ENCODE data around the gene EIF6. TPM values are rescaled to one million over a fixed set of nuclear protein-coding genes. Genes with fewer than 3 reads are reported as not detected.

The EIF6 gene
- total and polyA plus RNA-seq, 2 experiments from 2014 or later = 149 to 215 TPM

DNA sequence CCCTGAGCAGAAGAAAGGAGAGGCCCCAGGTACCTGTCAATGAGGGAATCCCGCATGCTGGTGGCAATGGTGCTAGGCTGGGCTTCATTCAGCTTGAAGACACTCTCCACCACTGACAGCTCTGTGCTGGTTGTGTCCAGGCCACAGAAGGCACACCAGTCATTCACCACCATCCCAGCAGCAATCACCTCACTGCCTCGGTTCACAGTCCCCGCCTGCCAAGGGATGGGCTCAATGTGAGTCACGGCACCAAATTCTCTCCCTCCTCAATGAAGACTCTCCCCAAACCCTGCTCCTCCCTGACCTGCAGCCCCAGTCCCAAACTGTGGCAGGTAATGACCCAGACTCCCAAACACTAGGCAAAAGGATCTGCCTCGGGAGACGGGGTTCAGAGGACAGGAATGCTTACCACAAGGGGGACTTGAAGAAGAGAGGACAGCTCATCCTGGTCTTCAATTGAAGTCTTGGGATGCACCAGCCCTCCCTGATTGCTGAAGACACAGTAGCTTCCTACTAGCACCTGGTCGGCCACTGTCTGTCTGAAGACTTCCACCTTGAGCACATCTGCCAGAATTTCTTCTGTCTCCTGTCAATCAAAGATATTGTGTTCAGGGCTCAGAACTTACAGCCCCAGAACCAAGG, 4.9 kb downstream of the EIF6 start:
- Histone ChIP-seq H3K36me3 (ENCODE audit: insufficient read depth) (peaks cover 18% of the 10 kb centered on the region), H3K4me3 (no peak overlapping the region), H3K4me1 (ENCODE audit: insufficient read depth) (peaks cover 16% of the 10 kb centered on the region; the same call in 1 of the 2 replicates), H2AFZ (no peak overlapping the region), H3K9me2 (ENCODE audit: insufficient read depth) (no peaks in the 10 kb centered on the region), H3F3A (replicated peaks; ENCODE audit: low read depth) (peaks cover 45% of the 10 kb centered on the region), H3K27me3 (ENCODE audit: insufficient read depth) (no peaks in the 10 kb centered on the region), H3K79me2 (replicated peaks; ENCODE audit: insufficient read depth) (peaks cover 41% of the 10 kb centered on the region), H4K20me1 (replicated peaks; ENCODE audit: insufficient read depth) (peaks cover 24% of the 10 kb centered on the region; the same call in 1 of the 2 replicates), H3K27ac (ENCODE audit: low read depth) (no peak overlapping the region), H3K4me2 (no peak overlapping the region)
- no peaks in the 10 kb centered on the region; the same call in 2 of the 3 replicates for H3K9me3 Mint-ChIP-seq
- ATAC-seq = no peak
- H3K36me3 Mint-ChIP-seq (ENCODE audit: low read depth) = peaks cover 60% of the 10 kb centered on the region
- H3K27me3 Mint-ChIP-seq (ENCODE audit: insufficient read depth, low read depth, poor library complexity) = peaks cover 38% of the 10 kb centered on the region
- no peak overlapping the region for H3K4me3 Mint-ChIP-seq
- peak overlapping the region; percentile 56; the same call in 1 of the 2 replicates for H3K27ac Mint-ChIP-seq
- no peak for DNase-seq (ENCODE audit: low spot score)
- peaks cover 15% of the 10 kb centered on the region for H3K4me1 Mint-ChIP-seq
- TF ChIP-seq EZH2 (IDR thresholded peaks at IDR 0.05; ENCODE audit: low read depth, unreplicated experiment) = no peak
- TF ChIP-seq STAT1 (IDR thresholded peaks at IDR 0.05; ENCODE audit: unreplicated experiment) = no peak
- no peak for TF ChIP-seq NANOG (IDR thresholded peaks at IDR 0.05; ENCODE audit: borderline replicate concordance)
- TF ChIP-seq EZH2phosphoT487 (IDR thresholded peaks at IDR 0.05; ENCODE audit: unreplicated experiment) = no peak
- no peak for TF ChIP-seq ZNF331 (CRISPR knock-in tag; IDR thresholded peaks at IDR 0.05; ENCODE audit: low read depth)
- TF ChIP-seq CREB1 (CRISPR knock-in tag; IDR thresholded peaks at IDR 0.05; ENCODE audit: low read depth) = no peak
- TF ChIP-seq, protein P1, sequence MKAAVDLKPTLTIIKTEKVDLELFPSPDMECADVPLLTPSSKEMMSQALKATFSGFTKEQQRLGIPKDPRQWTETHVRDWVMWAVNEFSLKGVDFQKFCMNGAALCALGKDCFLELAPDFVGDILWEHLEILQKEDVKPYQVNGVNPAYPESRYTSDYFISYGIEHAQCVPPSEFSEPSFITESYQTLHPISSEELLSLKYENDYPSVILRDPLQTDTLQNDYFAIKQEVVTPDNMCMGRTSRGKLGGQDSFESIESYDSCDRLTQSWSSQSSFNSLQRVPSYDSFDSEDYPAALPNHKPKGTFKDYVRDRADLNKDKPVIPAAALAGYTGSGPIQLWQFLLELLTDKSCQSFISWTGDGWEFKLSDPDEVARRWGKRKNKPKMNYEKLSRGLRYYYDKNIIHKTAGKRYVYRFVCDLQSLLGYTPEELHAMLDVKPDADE (IDR thresholded peaks at IDR 0.05) = no peak
- TF ChIP-seq, protein P2, sequence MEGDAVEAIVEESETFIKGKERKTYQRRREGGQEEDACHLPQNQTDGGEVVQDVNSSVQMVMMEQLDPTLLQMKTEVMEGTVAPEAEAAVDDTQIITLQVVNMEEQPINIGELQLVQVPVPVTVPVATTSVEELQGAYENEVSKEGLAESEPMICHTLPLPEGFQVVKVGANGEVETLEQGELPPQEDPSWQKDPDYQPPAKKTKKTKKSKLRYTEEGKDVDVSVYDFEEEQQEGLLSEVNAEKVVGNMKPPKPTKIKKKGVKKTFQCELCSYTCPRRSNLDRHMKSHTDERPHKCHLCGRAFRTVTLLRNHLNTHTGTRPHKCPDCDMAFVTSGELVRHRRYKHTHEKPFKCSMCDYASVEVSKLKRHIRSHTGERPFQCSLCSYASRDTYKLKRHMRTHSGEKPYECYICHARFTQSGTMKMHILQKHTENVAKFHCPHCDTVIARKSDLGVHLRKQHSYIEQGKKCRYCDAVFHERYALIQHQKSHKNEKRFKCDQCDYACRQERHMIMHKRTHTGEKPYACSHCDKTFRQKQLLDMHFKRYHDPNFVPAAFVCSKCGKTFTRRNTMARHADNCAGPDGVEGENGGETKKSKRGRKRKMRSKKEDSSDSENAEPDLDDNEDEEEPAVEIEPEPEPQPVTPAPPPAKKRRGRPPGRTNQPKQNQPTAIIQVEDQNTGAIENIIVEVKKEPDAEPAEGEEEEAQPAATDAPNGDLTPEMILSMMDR (conservative IDR thresholded peaks at IDR 0.05; ENCODE audit: low read depth in 2 of 2) = no peak
- TF ChIP-seq JUNB (IDR thresholded peaks at IDR 0.05; ENCODE audit: unreplicated experiment) = no peak
- TF ChIP-seq POLR2AphosphoS5 (IDR thresholded peaks at IDR 0.05; ENCODE audit: low read depth) = no peak

DNA sequence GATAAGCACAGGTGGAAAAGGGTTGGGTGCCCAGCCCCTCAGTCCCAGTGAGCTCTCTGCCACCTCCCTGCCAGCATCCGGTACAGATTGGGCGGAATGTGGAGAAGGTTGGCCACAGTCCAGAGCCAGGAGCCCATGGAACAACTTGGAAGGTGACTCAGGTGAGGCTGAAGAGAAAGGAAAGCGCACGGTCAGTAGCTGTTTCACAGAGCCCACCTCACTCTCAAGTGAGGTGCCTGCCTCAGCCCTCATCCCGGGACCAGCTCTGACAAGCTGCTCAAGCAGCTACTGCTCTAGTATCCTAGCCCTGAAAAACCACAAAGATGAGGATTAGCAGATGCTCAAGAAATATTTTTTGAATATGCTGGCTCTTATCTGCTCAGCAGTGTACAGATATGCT, 5.5 kb downstream of the EIF6 start:
- Histone ChIP-seq H3K36me3 (ENCODE audit: insufficient read depth) (peaks cover 18% of the 10 kb centered on the region), H3K27ac (ENCODE audit: low read depth) (peak overlapping the region; percentile 98; the same call in 1 of the 2 replicates)
- H3K4me3 Mint-ChIP-seq = no peak overlapping the region
- TF ChIP-seq ZNF331 (CRISPR knock-in tag; IDR thresholded peaks at IDR 0.05; ENCODE audit: low read depth) (no peak), ZNF114 (CRISPR knock-in tag; IDR thresholded peaks at IDR 0.05) (no peak), EZH2 (IDR thresholded peaks at IDR 0.05; ENCODE audit: low read depth, unreplicated experiment) (no peak)
- TF ChIP-seq, protein P3, sequence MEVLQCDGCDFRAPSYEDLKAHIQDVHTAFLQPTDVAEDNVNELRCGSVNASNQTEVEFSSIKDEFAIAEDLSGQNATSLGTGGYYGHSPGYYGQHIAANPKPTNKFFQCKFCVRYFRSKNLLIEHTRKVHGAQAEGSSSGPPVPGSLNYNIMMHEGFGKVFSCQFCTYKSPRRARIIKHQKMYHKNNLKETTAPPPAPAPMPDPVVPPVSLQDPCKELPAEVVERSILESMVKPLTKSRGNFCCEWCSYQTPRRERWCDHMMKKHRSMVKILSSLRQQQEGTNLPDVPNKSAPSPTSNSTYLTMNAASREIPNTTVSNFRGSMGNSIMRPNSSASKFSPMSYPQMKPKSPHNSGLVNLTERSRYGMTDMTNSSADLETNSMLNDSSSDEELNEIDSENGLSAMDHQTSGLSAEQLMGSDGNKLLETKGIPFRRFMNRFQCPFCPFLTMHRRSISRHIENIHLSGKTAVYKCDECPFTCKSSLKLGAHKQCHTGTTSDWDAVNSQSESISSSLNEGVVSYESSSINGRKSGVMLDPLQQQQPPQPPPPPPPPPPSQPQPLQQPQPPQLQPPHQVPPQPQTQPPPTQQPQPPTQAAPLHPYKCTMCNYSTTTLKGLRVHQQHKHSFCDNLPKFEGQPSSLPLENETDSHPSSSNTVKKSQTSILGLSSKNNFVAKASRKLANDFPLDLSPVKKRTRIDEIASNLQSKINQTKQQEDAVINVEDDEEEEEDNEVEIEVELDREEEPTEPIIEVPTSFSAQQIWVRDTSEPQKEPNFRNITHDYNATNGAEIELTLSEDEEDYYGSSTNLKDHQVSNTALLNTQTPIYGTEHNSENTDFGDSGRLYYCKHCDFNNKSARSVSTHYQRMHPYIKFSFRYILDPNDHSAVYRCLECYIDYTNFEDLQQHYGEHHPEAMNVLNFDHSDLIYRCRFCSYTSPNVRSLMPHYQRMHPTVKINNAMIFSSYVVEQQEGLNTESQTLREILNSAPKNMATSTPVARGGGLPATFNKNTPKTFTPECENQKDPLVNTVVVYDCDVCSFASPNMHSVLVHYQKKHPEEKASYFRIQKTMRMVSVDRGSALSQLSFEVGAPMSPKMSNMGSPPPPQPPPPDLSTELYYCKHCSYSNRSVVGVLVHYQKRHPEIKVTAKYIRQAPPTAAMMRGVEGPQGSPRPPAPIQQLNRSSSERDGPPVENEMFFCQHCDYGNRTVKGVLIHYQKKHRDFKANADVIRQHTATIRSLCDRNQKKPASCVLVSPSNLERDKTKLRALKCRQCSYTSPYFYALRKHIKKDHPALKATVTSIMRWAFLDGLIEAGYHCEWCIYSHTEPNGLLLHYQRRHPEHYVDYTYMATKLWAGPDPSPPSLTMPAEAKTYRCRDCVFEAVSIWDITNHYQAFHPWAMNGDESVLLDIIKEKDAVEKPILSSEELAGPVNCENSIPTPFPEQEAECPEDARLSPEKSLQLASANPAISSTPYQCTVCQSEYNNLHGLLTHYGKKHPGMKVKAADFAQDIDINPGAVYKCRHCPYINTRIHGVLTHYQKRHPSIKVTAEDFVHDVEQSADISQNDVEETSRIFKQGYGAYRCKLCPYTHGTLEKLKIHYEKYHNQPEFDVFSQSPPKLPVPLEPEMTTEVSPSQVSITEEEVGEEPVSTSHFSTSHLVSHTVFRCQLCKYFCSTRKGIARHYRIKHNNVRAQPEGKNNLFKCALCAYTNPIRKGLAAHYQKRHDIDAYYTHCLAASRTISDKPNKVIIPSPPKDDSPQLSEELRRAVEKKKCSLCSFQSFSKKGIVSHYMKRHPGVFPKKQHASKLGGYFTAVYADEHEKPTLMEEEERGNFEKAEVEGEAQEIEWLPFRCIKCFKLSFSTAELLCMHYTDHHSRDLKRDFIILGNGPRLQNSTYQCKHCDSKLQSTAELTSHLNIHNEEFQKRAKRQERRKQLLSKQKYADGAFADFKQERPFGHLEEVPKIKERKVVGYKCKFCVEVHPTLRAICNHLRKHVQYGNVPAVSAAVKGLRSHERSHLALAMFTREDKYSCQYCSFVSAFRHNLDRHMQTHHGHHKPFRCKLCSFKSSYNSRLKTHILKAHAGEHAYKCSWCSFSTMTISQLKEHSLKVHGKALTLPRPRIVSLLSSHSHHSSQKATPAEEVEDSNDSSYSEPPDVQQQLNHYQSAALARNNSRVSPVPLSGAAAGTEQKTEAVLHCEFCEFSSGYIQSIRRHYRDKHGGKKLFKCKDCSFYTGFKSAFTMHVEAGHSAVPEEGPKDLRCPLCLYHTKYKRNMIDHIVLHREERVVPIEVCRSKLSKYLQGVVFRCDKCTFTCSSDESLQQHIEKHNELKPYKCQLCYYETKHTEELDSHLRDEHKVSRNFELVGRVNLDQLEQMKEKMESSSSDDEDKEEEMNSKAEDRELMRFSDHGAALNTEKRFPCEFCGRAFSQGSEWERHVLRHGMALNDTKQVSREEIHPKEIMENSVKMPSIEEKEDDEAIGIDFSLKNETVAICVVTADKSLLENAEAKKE (CRISPR knock-in tag; IDR thresholded peaks at IDR 0.05) = no peak

More for the DNA sequence above, 5.5 kb downstream of the EIF6 start:
- Histone ChIP-seq H3K27me3 (ENCODE audit: insufficient read depth) (no peaks in the 10 kb centered on the region), H2AFZ (no peak overlapping the region), H3K9me2 (ENCODE audit: insufficient read depth) (no peaks in the 10 kb centered on the region), H3K4me2 (no peak overlapping the region), H3F3A (replicated peaks; ENCODE audit: low read depth) (peaks cover 42% of the 10 kb centered on the region), H3K4me3 (no peak overlapping the region), H4K20me1 (replicated peaks; ENCODE audit: insufficient read depth) (peaks cover 24% of the 10 kb centered on the region; the same call in 1 of the 2 replicates), H3K79me2 (replicated peaks; ENCODE audit: insufficient read depth) (peaks cover 39% of the 10 kb centered on the region), H3K4me1 (ENCODE audit: insufficient read depth) (peaks cover 16% of the 10 kb centered on the region; the same call in 1 of the 2 replicates)
- Mint-ChIP-seq H3K4me1 (peaks cover 15% of the 10 kb centered on the region), H3K9me3 (no peaks in the 10 kb centered on the region; the same call in 2 of the 3 replicates), H3K36me3 (ENCODE audit: low read depth) (peaks cover 57% of the 10 kb centered on the region), H3K27me3 (ENCODE audit: insufficient read depth, low read depth, poor library complexity) (peaks cover 37% of the 10 kb centered on the region), H3K27ac (peak overlapping the region; percentile 56; the same call in 1 of the 2 replicates)
- no peak for DNase-seq (ENCODE audit: low spot score)
- no peak for ATAC-seq
